Karpas-422 (cell line): Measurements from ENCODE around the gene LXN. TPM values are rescaled to one million over a fixed set of nuclear protein-coding genes. Genes with fewer than 3 reads are reported as not detected.
"Not testable (repeated sequence)": the region's sequence is repeated elsewhere in the genome, so short reads cannot be mapped to it uniquely, and the experiment has no call there.

Experiments
- DNase-seq: peaks from one replicate; pipeline ENCODE4 v3.0.0-alpha.2; 2015
- H2AFZ ChIP-seq: fragments of 200-600 bp; sonication (generic); 2 replicates; pipeline ENCODE4 v1.6.1; 2014; ENCODE audit warnings: antibody characterized with exemption, low read length, mixed read lengths
- H3K27ac ChIP-seq: fragments of 200-600 bp; sonication (generic); 2 replicates; pipeline ENCODE4 v1.5.1; 2014; ENCODE audit warnings: mild to moderate bottlenecking, low read length, moderate library complexity
- H3K27me3 ChIP-seq: fragments of 200-600 bp; sonication (generic); 2 replicates; pipeline ENCODE4 v1.6.1; 2014; ENCODE audit warnings: low read length, mixed read lengths
- H3K36me3 ChIP-seq: fragments of 200-600 bp; sonication (generic); 2 replicates; pipeline ENCODE4 v1.6.1; 2014; ENCODE audit warnings: low read length, mixed read lengths; ENCODE audit not compliant: insufficient read depth
- H3K4me1 ChIP-seq: fragments of 200-600 bp; sonication (generic); 2 replicates; pipeline ENCODE4 v1.6.1; 2014; ENCODE audit warnings: mild to moderate bottlenecking, low read length, mixed read lengths
- H3K4me2 ChIP-seq: fragments of 200-600 bp; sonication (generic); 2 replicates; pipeline ENCODE4 v1.6.1; 2014; ENCODE audit warnings: low read length, low read depth, mild to moderate bottlenecking; ENCODE audit not compliant: poor library complexity, severe bottlenecking
- H3K4me3 ChIP-seq: fragments of 200-600 bp; sonication (generic); 2 replicates; pipeline ENCODE4 v1.5.1; 2014; ENCODE audit warnings: mild to moderate bottlenecking, antibody characterized with exemption, low read length, mixed read lengths
- H3K79me2 ChIP-seq: fragments of 200-600 bp; sonication (generic); 2 replicates; pipeline ENCODE4 v1.6.1; 2014; ENCODE audit warnings: mild to moderate bottlenecking, low read length, mixed read lengths
- H3K9ac ChIP-seq: fragments of 200-600 bp; sonication (generic); 2 replicates; pipeline ENCODE4 v1.6.0; 2014; ENCODE audit warnings: low read length
- H3K9me2 ChIP-seq: fragments of 200-600 bp; sonication (generic), shearing (Covaris generic); replicated peaks from 2 replicates; pipeline ENCODE4 v1.6.0; 2014; ENCODE audit warnings: mild to moderate bottlenecking, low read length, moderate library complexity; ENCODE audit not compliant: insufficient read depth
- H3K9me3 ChIP-seq: fragments of 300-700, 200-600 bp; sonication (generic); 2 replicates; pipeline ENCODE4 v1.6.1; 2014; ENCODE audit warnings: low read length, mixed read lengths
- H4K20me1 ChIP-seq: fragments of 200-600 bp; sonication (generic); 2 replicates; pipeline ENCODE4 v1.6.1; 2014; ENCODE audit warnings: mild to moderate bottlenecking, antibody characterized with exemption, low read length, low read depth; ENCODE audit not compliant: insufficient read depth
- total RNA-seq: library from RNA; depleted of rRNA; stranded (reverse); fragments of >200 nt; shearing (Covaris generic); gene quantifications from 2 replicates; pipeline ENCODE4 v1.2.3, GENCODE V29; 2014; ENCODE audit warnings: low replicate concordance

The LXN gene
- total RNA-seq, 1 experiment from 2014 or later = 12.1 TPM

DNA sequence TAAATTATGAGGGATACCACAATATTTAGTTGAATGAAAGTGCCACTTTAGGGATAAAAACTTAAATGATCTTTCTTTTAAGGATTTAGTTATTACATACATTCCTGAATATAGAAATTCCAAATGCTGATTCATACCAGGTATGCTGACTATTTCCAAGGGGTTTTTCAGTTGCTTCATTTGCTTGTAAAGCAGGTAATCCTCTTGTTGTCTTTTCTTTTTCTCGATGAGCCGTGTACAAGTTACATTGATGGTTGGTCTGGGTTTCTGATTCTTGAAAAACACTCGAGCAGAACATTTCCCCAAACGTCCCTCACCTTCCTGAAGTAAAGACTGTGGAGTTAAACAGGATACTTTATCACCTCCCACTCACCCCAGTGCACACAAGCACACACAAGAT, 38.2 kb upstream of the LXN start:
- Histone ChIP-seq H3K4me1 (no peaks in the 10 kb centered on the region), H3K79me2 (peaks cover 3% of the 10 kb centered on the region; the same call in 1 of the 2 replicates), H3K4me2 (no peak overlapping the region), H3K27ac (no peak overlapping the region), H3K36me3 (no peaks in the 10 kb centered on the region; the same call in 1 of the 2 replicates), H3K9me3 (no peaks in the 10 kb centered on the region), H3K9me2 (no peaks in the 10 kb centered on the region), H2AFZ (no peak overlapping the region), H4K20me1 (no peaks in the 10 kb centered on the region), H3K4me3 (no peak overlapping the region), H3K27me3 (no peaks in the 10 kb centered on the region), H3K9ac (no peak overlapping the region)
- no peak for DNase-seq

DNA sequence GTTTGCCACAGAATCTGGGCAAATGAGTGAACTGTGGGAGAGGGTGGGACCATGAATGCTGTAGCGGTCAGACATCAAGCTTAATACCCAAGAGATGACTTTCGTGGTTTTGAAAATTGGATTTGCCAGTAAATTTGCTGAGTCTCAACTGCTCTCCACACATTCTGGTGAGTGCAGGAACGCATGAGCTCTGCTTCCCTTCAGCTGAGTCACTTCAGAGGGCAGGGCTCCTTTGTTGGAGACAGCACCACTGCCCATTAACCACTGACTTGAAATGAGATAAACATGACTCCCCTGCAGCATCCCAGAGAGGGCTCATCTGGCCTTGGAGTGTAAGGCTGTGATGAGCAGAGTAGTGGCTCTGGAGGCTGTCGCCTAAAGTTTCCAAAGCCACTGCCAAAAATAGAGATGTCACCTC, 37.2 kb upstream of the LXN start:
- Histone ChIP-seq H3K27ac (no peak overlapping the region), H3K4me1 (no peaks in the 10 kb centered on the region), H3K4me2 (no peak overlapping the region), H3K27me3 (no peaks in the 10 kb centered on the region), H4K20me1 (no peaks in the 10 kb centered on the region), H3K9me2 (no peaks in the 10 kb centered on the region), H3K4me3 (no peak overlapping the region), H3K9me3 (no peaks in the 10 kb centered on the region), H3K36me3 (no peaks in the 10 kb centered on the region; the same call in 1 of the 2 replicates), H2AFZ (no peak overlapping the region), H3K79me2 (peaks cover 5% of the 10 kb centered on the region), H3K9ac (no peak overlapping the region)
- DNase-seq = no peak

DNA sequence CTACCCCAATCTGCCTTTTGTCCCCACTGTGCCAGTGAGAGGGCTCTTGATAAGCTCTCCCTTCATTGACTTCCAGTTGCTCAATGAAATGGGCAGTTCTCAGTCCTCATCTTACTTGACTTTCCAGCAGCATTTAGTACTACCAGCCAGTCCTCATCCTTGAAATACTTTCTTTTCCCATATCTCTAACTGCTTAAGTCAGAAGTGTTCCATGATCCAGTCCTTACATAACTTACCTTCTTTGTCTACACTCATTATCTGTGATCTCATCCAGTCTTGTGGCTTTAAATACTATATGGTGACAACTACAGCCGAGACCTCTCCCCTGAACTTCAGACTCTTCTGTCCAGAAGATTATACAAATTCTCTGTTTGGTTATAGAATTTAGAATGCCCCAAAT, 31.1 kb upstream of the LXN start:
- H3K36me3 ChIP-seq = no peaks in the 10 kb centered on the region; the same call in 1 of the 2 replicates
- DNase-seq = no peak
- H3K9me2 ChIP-seq = no peaks in the 10 kb centered on the region
- H3K4me1 ChIP-seq = no peaks in the 10 kb centered on the region
- H3K27ac ChIP-seq = no peak overlapping the region
- no peaks in the 10 kb centered on the region for H3K27me3 ChIP-seq
- H2AFZ ChIP-seq = no peak overlapping the region
- H3K9ac ChIP-seq = no peak overlapping the region
- no peaks in the 10 kb centered on the region for H4K20me1 ChIP-seq
- peaks cover 36% of the 10 kb centered on the region for H3K79me2 ChIP-seq
- H3K9me3 ChIP-seq = no peaks in the 10 kb centered on the region
- H3K4me2 ChIP-seq = no peak overlapping the region
- H3K4me3 ChIP-seq = no peak overlapping the region

DNA sequence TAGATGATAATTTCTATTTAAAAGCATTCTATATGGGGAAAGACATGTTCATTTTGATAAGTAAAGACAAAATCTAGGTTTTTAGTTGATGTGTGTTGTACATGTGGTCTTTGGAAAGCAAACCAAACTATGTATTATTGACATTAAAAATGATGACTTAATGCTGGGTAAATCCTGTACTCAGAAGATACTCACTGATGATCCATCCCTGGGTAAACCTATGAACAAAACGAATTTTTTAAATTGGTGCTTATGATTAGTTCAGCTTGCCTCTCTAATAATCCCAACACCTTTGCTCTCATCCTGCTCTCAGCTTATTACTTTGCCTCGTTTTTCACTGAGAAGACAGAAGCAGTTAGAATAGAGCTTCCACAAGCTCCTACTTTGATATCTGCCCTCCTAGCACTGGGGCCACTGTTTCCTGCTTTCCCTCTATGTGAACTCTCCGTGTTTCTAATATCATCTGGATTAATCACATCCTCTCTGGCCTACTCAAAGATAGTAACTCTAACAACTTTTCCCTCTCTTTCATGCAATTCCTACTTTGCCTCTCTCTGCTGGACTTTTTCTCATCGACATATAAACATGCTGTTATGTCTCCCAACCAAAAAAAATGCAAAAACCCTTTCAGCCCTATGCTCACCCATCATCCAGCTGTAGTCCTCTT, 30.5 kb upstream of the LXN start:
- H3K9me3 ChIP-seq = no peaks in the 10 kb centered on the region
- no peaks in the 10 kb centered on the region for H3K27me3 ChIP-seq
- H3K4me3 ChIP-seq = no peak overlapping the region
- no peaks in the 10 kb centered on the region for H4K20me1 ChIP-seq
- no peaks in the 10 kb centered on the region for H3K4me1 ChIP-seq
- peaks cover 41% of the 10 kb centered on the region for H3K79me2 ChIP-seq
- no peak overlapping the region for H3K27ac ChIP-seq
- H3K4me2 ChIP-seq = no peak overlapping the region
- no peaks in the 10 kb centered on the region; the same call in 1 of the 2 replicates for H3K36me3 ChIP-seq
- H2AFZ ChIP-seq = no peak overlapping the region
- H3K9me2 ChIP-seq = no peaks in the 10 kb centered on the region
- no peak overlapping the region for H3K9ac ChIP-seq
- DNase-seq = no peak

DNA sequence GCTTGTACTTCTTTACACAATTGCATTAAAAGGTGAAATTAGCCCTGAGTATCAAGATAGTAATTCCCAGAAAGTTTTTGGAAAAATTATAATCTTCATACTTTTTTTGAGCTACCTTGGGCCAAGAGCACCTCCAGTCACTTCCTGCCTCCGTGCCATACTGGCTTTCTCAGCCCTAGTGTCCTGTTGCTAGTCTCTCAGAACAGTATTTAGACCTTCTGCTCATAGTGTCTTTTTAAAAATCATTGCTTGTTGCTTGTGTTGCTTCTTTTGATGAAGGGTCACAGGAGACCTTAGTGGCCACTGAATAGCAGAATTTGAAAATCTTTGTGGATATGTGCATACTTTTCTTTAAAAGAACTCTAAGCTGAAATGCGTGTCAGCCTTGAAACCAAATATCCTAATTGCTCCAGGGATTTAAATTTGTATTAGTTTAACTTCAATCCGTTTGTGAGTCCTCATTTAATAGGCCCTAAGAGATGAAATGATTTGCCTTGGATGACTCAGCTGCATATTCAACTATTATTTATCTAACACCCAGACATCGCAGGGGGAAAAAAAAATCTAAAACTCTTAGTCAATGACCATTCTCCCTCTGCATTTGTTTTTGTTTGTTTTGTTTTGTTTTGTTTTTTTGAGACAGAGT, 29.1 kb upstream of the LXN start:
- Histone ChIP-seq H3K9me3 (no peaks in the 10 kb centered on the region), H3K36me3 (no peaks in the 10 kb centered on the region; the same call in 1 of the 2 replicates), H2AFZ (no peak overlapping the region), H3K9me2 (no peaks in the 10 kb centered on the region), H3K9ac (no peak overlapping the region), H4K20me1 (no peaks in the 10 kb centered on the region), H3K4me2 (no peak overlapping the region), H3K4me3 (no peak overlapping the region), H3K79me2 (peaks cover 47% of the 10 kb centered on the region), H3K4me1 (no peaks in the 10 kb centered on the region), H3K27ac (no peak overlapping the region), H3K27me3 (no peaks in the 10 kb centered on the region)
- no peak for DNase-seq

DNA sequence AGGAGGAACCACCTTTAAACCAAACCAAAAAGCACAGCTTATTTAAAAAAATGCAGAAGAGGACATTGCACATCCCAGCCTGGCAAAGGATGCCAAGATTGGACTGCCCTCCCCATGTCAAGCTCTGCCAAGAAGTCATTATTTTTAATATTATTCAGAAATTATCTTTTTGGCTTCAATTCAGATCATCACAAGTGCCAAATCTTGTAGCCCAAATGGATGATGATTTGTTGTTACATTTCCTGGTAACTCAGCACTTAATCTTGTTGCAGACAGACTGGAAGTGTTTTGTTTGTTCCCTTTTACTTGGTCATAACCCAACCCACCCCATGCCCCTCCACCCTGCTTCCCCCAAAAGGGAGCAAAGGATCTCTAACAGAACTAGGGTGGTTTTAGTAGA, 28.1 kb upstream of the LXN start:
- Histone ChIP-seq H3K4me3 (no peak overlapping the region), H3K4me1 (no peaks in the 10 kb centered on the region), H3K9me2 (no peaks in the 10 kb centered on the region), H3K36me3 (no peaks in the 10 kb centered on the region; the same call in 1 of the 2 replicates), H3K9me3 (no peaks in the 10 kb centered on the region), H3K27ac (no peak overlapping the region), H2AFZ (no peak overlapping the region), H3K79me2 (peaks cover 47% of the 10 kb centered on the region), H3K4me2 (no peak overlapping the region), H4K20me1 (no peaks in the 10 kb centered on the region), H3K27me3 (no peaks in the 10 kb centered on the region), H3K9ac (no peak overlapping the region)
- DNase-seq = no peak

DNA sequence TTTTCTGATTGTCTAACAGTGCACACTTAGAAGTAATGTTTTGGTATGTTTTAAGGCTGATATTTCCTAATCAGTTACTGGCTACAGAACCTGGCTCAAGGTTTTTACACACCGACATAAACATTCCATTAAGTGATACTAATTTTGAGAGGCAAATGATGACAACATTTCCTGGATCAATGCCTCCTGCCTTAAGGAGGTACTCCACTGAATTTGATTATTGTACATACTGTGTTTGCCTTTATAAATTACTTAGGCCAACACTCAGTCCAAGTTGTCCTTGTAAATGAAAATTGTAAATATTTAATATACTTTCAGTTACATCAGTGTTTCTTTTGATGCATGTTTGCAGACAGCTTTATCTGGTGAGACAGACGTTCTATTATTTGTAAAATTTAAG, 24.2 kb upstream of the LXN start:
- Histone ChIP-seq H3K9me3 (no peaks in the 10 kb centered on the region), H3K27ac (no peak overlapping the region), H3K4me3 (no peak overlapping the region)

DNA sequence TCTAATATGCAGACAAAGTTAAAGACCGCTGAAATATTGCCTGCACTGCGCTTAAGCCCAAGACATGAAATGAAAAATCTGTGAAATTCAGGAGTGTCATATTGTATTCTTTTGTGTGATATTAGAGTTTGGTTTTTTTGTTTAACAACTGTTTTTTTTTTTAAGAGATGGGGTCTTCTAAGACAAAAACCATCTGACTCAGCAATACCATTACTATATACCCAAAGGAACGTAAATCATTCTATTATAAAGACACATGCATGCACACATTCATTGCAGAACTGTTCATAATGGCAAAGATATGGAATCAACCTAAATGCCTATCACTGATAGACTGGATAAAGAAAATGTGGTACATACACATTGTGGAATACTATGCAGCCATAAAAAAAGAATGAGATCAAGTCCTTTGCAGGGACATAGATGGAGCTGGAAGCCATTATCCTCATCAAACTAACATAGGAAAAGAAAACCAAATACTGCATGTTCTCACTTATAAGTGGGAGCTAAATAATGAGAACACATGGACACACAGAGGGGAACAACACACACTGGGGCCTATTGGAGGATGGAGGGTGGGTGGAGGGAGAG, 21.5 kb upstream of the LXN start:
- H2AFZ ChIP-seq, H3K9ac ChIP-seq, H3K27me3 ChIP-seq, H4K20me1 ChIP-seq, H3K27ac ChIP-seq, H3K9me3 ChIP-seq, H3K4me3 ChIP-seq, DNase-seq, H3K4me2 ChIP-seq, H3K4me1 ChIP-seq, H3K9me2 ChIP-seq: not testable (repeated sequence)
- Histone ChIP-seq H3K36me3 (peaks cover 38% of the 10 kb centered on the region), H3K79me2 (peaks cover 22% of the 10 kb centered on the region)

More for the DNA sequence above, 24.2 kb upstream of the LXN start:
- Histone ChIP-seq H4K20me1 (no peaks in the 10 kb centered on the region), H2AFZ (no peak overlapping the region), H3K27me3 (no peaks in the 10 kb centered on the region), H3K4me2 (no peak overlapping the region), H3K4me1 (no peaks in the 10 kb centered on the region), H3K36me3 (peaks cover 24% of the 10 kb centered on the region), H3K9me2 (no peaks in the 10 kb centered on the region), H3K9ac (no peak overlapping the region), H3K79me2 (peaks cover 34% of the 10 kb centered on the region)
- no peak for DNase-seq
